Nephron progenitor cell (in vitro differentiated cells): ENCODE measurements around the gene COL28A1.

Experiments used
- DNase-seq: peaks from one replicate; pipeline ENCODE4 v3.0.0; 2021
- H3K27ac Mint-ChIP-seq: 2 replicates; pipeline ENCODE4 v1.8.0; 2021; ENCODE audit warnings: mild to moderate bottlenecking, moderate library complexity, mixed read lengths
- H3K27me3 Mint-ChIP-seq: 2 replicates; pipeline ENCODE4 v1.8.0; 2021; ENCODE audit warnings: mild to moderate bottlenecking, low read depth, mixed read lengths; ENCODE audit not compliant: poor library complexity
- H3K36me3 Mint-ChIP-seq: 2 replicates; pipeline ENCODE4 v1.8.0; 2021; ENCODE audit warnings: low read depth, mixed read lengths
- H3K4me1 Mint-ChIP-seq: 2 replicates; pipeline ENCODE4 v1.8.0; 2021; ENCODE audit warnings: mixed read lengths
- H3K4me3 Mint-ChIP-seq: 2 replicates; pipeline ENCODE4 v1.8.0; 2021; ENCODE audit warnings: mild to moderate bottlenecking, moderate library complexity, mixed read lengths
- H3K9me3 Mint-ChIP-seq: 2 replicates; pipeline ENCODE4 v1.8.0; 2021; ENCODE audit warnings: mild to moderate bottlenecking, moderate library complexity, mixed read lengths
- TF ChIP-seq, protein P1 (sequence below): fragments of 200-600 bp; sonication (generic); IDR thresholded peaks from 2 replicates; pipeline ENCODE4 v1.5.0; 2021; ENCODE audit warnings: antibody characterized with exemption

Gene COL28A1

GRCh38 chr7:7427363-7427762 is 108.3 kb downstream of the COL28A1 start:
- H3K9me3 Mint-ChIP-seq: no peaks in the 10 kb centered on the region

DNA sequence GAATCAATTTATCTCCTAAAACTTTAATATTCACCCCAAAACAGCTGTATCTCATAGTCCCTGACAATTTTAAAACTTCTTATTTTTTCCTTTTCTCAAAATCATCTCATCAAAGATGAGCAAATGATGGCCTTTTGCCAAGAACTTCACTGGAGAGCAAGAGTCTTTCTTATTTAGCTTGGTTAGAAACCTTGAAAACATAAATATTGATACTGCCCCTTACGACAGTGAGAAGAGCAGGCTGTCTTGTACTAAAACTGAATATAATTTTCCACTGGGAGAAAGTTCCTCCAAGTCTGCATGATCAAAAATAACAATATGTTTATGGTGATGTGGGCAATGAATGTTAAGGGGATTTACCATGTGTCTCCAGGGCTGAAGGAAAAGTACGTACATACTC is 109.0 kb downstream of the COL28A1 start:
- H3K36me3 Mint-ChIP-seq: no peaks in the 10 kb centered on the region
- H3K9me3 Mint-ChIP-seq: no peaks in the 10 kb centered on the region
- H3K27ac Mint-ChIP-seq: no peak overlapping the region
- no peaks in the 10 kb centered on the region for H3K27me3 Mint-ChIP-seq
- no peak overlapping the region for H3K4me3 Mint-ChIP-seq
- peaks cover 10% of the 10 kb centered on the region for H3K4me1 Mint-ChIP-seq
- DNase-seq: no peak
- TF ChIP-seq, protein P1, sequence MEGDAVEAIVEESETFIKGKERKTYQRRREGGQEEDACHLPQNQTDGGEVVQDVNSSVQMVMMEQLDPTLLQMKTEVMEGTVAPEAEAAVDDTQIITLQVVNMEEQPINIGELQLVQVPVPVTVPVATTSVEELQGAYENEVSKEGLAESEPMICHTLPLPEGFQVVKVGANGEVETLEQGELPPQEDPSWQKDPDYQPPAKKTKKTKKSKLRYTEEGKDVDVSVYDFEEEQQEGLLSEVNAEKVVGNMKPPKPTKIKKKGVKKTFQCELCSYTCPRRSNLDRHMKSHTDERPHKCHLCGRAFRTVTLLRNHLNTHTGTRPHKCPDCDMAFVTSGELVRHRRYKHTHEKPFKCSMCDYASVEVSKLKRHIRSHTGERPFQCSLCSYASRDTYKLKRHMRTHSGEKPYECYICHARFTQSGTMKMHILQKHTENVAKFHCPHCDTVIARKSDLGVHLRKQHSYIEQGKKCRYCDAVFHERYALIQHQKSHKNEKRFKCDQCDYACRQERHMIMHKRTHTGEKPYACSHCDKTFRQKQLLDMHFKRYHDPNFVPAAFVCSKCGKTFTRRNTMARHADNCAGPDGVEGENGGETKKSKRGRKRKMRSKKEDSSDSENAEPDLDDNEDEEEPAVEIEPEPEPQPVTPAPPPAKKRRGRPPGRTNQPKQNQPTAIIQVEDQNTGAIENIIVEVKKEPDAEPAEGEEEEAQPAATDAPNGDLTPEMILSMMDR: no peak

More at GRCh38 chr7:7427363-7427762, 108.3 kb downstream of the COL28A1 start:
- H3K4me3 Mint-ChIP-seq: no peak overlapping the region
- H3K27me3 Mint-ChIP-seq: no peaks in the 10 kb centered on the region
- TF ChIP-seq, protein P1: no peak
- no peaks in the 10 kb centered on the region for H3K36me3 Mint-ChIP-seq
- DNase-seq: no peak
- peaks cover 10% of the 10 kb centered on the region for H3K4me1 Mint-ChIP-seq
- no peak overlapping the region for H3K27ac Mint-ChIP-seq

- TF ChIP-seq, protein P1: no peak
- Mint-ChIP-seq H3K4me3 (no peak overlapping the region), H3K27ac (no peak overlapping the region), H3K9me3 (no peaks in the 10 kb centered on the region), H3K27me3 (no peaks in the 10 kb centered on the region), H3K4me1 (peaks cover 10% of the 10 kb centered on the region), H3K36me3 (no peaks in the 10 kb centered on the region)
- no peak for DNase-seq
Observed at GRCh38 chr7:7425321-7425720, 110.4 kb downstream of the COL28A1 start.

GRCh38 chr7:7424151-7424873 is 111.4 kb downstream of the COL28A1 start:
- Mint-ChIP-seq H3K9me3 (no peaks in the 10 kb centered on the region), H3K36me3 (no peaks in the 10 kb centered on the region), H3K4me1 (peaks cover 6% of the 10 kb centered on the region), H3K4me3 (no peak overlapping the region), H3K27me3 (peaks cover 3% of the 10 kb centered on the region), H3K27ac (no peak overlapping the region)
- TF ChIP-seq, protein P1: peak; percentile 62
- DNase-seq: peak; percentile 50

DNA sequence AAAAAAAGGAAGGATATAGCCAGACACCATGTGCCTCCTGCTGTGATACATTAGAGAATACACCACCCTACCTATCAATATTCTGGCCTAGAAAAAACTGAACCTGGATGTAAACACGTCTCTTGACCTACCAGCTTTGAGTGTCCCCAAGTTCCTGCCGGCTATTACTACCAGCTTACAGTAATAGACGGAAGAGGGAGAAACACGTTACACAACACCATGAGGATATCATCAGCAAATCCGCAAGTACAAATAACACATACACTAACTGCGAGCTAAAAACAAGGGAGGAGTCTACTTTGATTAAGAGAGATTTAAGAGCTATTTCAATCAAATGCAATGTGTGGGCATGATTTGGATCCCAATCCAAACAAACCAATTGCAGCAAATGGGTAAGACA is 113.0 kb downstream of the COL28A1 start:
- H3K27me3 Mint-ChIP-seq: peaks cover 4% of the 10 kb centered on the region
- TF ChIP-seq, protein P1: no peak
- H3K4me1 Mint-ChIP-seq: no peaks in the 10 kb centered on the region
- H3K9me3 Mint-ChIP-seq: no peaks in the 10 kb centered on the region
- H3K36me3 Mint-ChIP-seq: no peaks in the 10 kb centered on the region
- H3K27ac Mint-ChIP-seq: no peak overlapping the region
- DNase-seq: no peak
- H3K4me3 Mint-ChIP-seq: no peak overlapping the region

- Mint-ChIP-seq H3K36me3 (no peaks in the 10 kb centered on the region), H3K4me1 (no peaks in the 10 kb centered on the region), H3K27ac (no peak overlapping the region), H3K27me3 (peaks cover 8% of the 10 kb centered on the region), H3K9me3 (no peaks in the 10 kb centered on the region), H3K4me3 (no peak overlapping the region)
- no peak for DNase-seq
- TF ChIP-seq, protein P1: no peak
Observed at GRCh38 chr7:7421826-7422225, 113.8 kb downstream of the COL28A1 start.
